ENCODE measurements around the gene RANBP17. TPM values are rescaled to one million over a fixed set of nuclear protein-coding genes. Genes with fewer than 3 reads are reported as not detected.

Gene RANBP17
- total and polyA plus RNA-seq, 7 experiments from 2014 or later, result 3.0 TPM; not detected in 6

- Histone ChIP-seq H3K27ac (ENCODE audit: low read depth, low read length) (no peak overlapping the region), H3K4me3 (ENCODE audit: low read length) (no peak overlapping the region), H3K36me3 (ENCODE audit: control insufficient read depth in 2 of 3, insufficient read depth in 3 of 3, low read length in 3 of 3) (no peaks in the 10 kb centered on the region), H3K27me3 (ENCODE audit: control insufficient read depth in 2 of 2, insufficient read depth in 2 of 2, low read length in 2 of 2) (no peaks in the 10 kb centered on the region), H3K9me3 (ENCODE audit: control insufficient read depth in 2 of 3, low read length in 3 of 3) (no peaks in the 10 kb centered on the region), H3K4me1 (ENCODE audit: control insufficient read depth in 2 of 2, insufficient read depth in 2 of 2, low read length in 2 of 2) (no peaks in the 10 kb centered on the region)
- Mint-ChIP-seq H3K36me3 (no peaks in the 10 kb centered on the region), H3K4me1 (peaks cover 0 to 3% (median 0%) of the 10 kb centered on the region in 7 donors), H3K9me3 (peaks cover 0 to 1% (median 0%) of the 10 kb centered on the region in 11 donors), H3K4me3 (no peak overlapping the region), H3K27me3 (peaks cover 9 to 29% (median 21%) of the 10 kb centered on the region in 5 donors), H3K27ac (no peak overlapping the region)
- ATAC-seq (no peak), DNase-seq (no peak)
- ChIA-PET POLR2A (no interaction called here), CTCF (no interaction called here)
- intact Hi-C loops (cut with micrococcal nuclease), result no loop called here
Measured at GRCh38 chr5:171221916-171222315, 360.1 kb downstream of the RANBP17 start.

- Histone ChIP-seq H3K4me3 (ENCODE audit: low read length) (no peak overlapping the region), H3K4me1 (ENCODE audit: control insufficient read depth in 2 of 2, insufficient read depth in 2 of 2, low read length in 2 of 2) (no peaks in the 10 kb centered on the region), H3K27ac (ENCODE audit: low read depth, low read length) (no peak overlapping the region), H3K9me3 (ENCODE audit: control insufficient read depth in 2 of 3, low read length in 3 of 3) (no peaks in the 10 kb centered on the region), H3K27me3 (ENCODE audit: control insufficient read depth in 2 of 2, insufficient read depth in 2 of 2, low read length in 2 of 2) (no peaks in the 10 kb centered on the region), H3K36me3 (ENCODE audit: control insufficient read depth in 2 of 3, insufficient read depth in 3 of 3, low read length in 3 of 3) (no peaks in the 10 kb centered on the region)
- H3K36me3 Mint-ChIP-seq, result no peaks in the 10 kb centered on the region
- H3K4me1 Mint-ChIP-seq, result peaks cover 0 to 3% (median 0%) of the 10 kb centered on the region in 7 donors
- DNase-seq (no peak), ATAC-seq (no peak)
- no peak overlapping the region for H3K27ac Mint-ChIP-seq
- no peak overlapping the region for H3K4me3 Mint-ChIP-seq
- ChIA-PET CTCF (no interaction called here), POLR2A (no interaction called here)
- peaks cover 9 to 19% (median 13%) of the 10 kb centered on the region in 5 donors for H3K27me3 Mint-ChIP-seq
- no peaks in the 10 kb centered on the region for H3K9me3 Mint-ChIP-seq
- intact Hi-C loops (cut with micrococcal nuclease), result no loop called here
Measured at GRCh38 chr5:171223927-171224326, 362.1 kb downstream of the RANBP17 start.

GRCh38 chr5:171226096-171226754 is 364.4 kb downstream of the RANBP17 start:
- Mint-ChIP-seq H3K4me3 (no peak overlapping the region), H3K36me3 (no peaks in the 10 kb centered on the region), H3K9me3 (no peaks in the 10 kb centered on the region), H3K4me1 (peaks cover 0 to 3% (median 0%) of the 10 kb centered on the region in 7 donors), H3K27me3 (peaks cover 8 to 12% (median 10%) of the 10 kb centered on the region in 5 donors), H3K27ac (no peak overlapping the region)
- intact Hi-C loops (cut with micrococcal nuclease), result no loop called here
- Histone ChIP-seq H3K4me1 (ENCODE audit: control insufficient read depth in 2 of 2, insufficient read depth in 2 of 2, low read length in 2 of 2) (no peaks in the 10 kb centered on the region), H3K36me3 (ENCODE audit: control insufficient read depth in 2 of 3, insufficient read depth in 3 of 3, low read length in 3 of 3) (no peaks in the 10 kb centered on the region), H3K4me3 (ENCODE audit: low read length) (no peak overlapping the region), H3K27ac (ENCODE audit: low read depth, low read length) (no peak overlapping the region), H3K27me3 (ENCODE audit: control insufficient read depth in 2 of 2, insufficient read depth in 2 of 2, low read length in 2 of 2) (no peaks in the 10 kb centered on the region), H3K9me3 (ENCODE audit: control insufficient read depth in 2 of 3, low read length in 3 of 3) (no peaks in the 10 kb centered on the region)
- DNase-seq (no peak), ATAC-seq (no peak)
- ChIA-PET CTCF (no interaction called here), POLR2A (no interaction called here)

GRCh38 chr5:171226864-171227263 is 365.0 kb downstream of the RANBP17 start:
- H3K4me1 Mint-ChIP-seq, result peaks cover 0 to 3% (median 0%) of the 10 kb centered on the region in 7 donors
- ChIA-PET POLR2A (no interaction called here), CTCF (no interaction called here)
- peaks cover 3 to 8% (median 5%) of the 10 kb centered on the region in 5 donors for H3K27me3 Mint-ChIP-seq
- H3K4me1 ChIP-seq (ENCODE audit: control insufficient read depth in 2 of 2, insufficient read depth in 2 of 2, low read length in 2 of 2), result no peaks in the 10 kb centered on the region
- DNase-seq, result no peak
- H3K9me3 Mint-ChIP-seq, result no peaks in the 10 kb centered on the region
- intact Hi-C loops (cut with micrococcal nuclease), result no loop called here
- no peaks in the 10 kb centered on the region for H3K9me3 ChIP-seq (ENCODE audit: control insufficient read depth in 2 of 3, low read length in 3 of 3)
- ATAC-seq, result no peak
- no peak overlapping the region for H3K4me3 ChIP-seq (ENCODE audit: low read length)
- H3K27me3 ChIP-seq (ENCODE audit: control insufficient read depth in 2 of 2, insufficient read depth in 2 of 2, low read length in 2 of 2), result no peaks in the 10 kb centered on the region
- H3K27ac ChIP-seq (ENCODE audit: low read depth, low read length), result no peak overlapping the region
- H3K36me3 Mint-ChIP-seq, result no peaks in the 10 kb centered on the region
- H3K4me3 Mint-ChIP-seq, result no peak overlapping the region
- H3K36me3 ChIP-seq (ENCODE audit: control insufficient read depth in 2 of 3, insufficient read depth in 3 of 3, low read length in 3 of 3), result no peaks in the 10 kb centered on the region
- no peak overlapping the region for H3K27ac Mint-ChIP-seq

GRCh38 chr5:171236651-171237050 is 374.8 kb downstream of the RANBP17 start:
- DNase-seq (no peak), ATAC-seq (no peak)
- no peak overlapping the region for H3K27ac ChIP-seq (ENCODE audit: low read depth, low read length)
- ChIA-PET CTCF (no interaction called here), POLR2A (no interaction called here)
- no peaks in the 10 kb centered on the region for H3K36me3 ChIP-seq (ENCODE audit: control insufficient read depth in 2 of 3, insufficient read depth in 3 of 3, low read length in 3 of 3)
- H3K27me3 ChIP-seq (ENCODE audit: control insufficient read depth in 2 of 2, insufficient read depth in 2 of 2, low read length in 2 of 2), result no peaks in the 10 kb centered on the region
- Mint-ChIP-seq H3K4me1 (no peaks in the 10 kb centered on the region), H3K9me3 (no peaks in the 10 kb centered on the region), H3K27ac (no peak overlapping the region), H3K36me3 (no peaks in the 10 kb centered on the region), H3K27me3 (peaks cover 0 to 16% (median 4%) of the 10 kb centered on the region in 5 donors), H3K4me3 (no peak overlapping the region)
- no peaks in the 10 kb centered on the region for H3K4me1 ChIP-seq (ENCODE audit: control insufficient read depth in 2 of 2, insufficient read depth in 2 of 2, low read length in 2 of 2)
- no peak overlapping the region for H3K4me3 ChIP-seq (ENCODE audit: low read length)
- no peaks in the 10 kb centered on the region for H3K9me3 ChIP-seq (ENCODE audit: control insufficient read depth in 2 of 3, low read length in 3 of 3)
- intact Hi-C loops (cut with micrococcal nuclease), result no loop called here

- no peak overlapping the region for H3K27ac ChIP-seq (ENCODE audit: low read depth, low read length)
- CTCF ChIA-PET, result no interaction called here
- Mint-ChIP-seq H3K4me3 (no peak overlapping the region), H3K9me3 (peaks cover 0 to 17% (median under 1%) of the 10 kb centered on the region in 11 donors), H3K27ac (no peak overlapping the region), H3K4me1 (no peaks in the 10 kb centered on the region), H3K36me3 (no peaks in the 10 kb centered on the region), H3K27me3 (peaks cover 0 to 11% (median 8%) of the 10 kb centered on the region in 5 donors)
- no peak for DNase-seq
- H3K36me3 ChIP-seq (ENCODE audit: control insufficient read depth in 2 of 3, insufficient read depth in 3 of 3, low read length in 3 of 3), result no peaks in the 10 kb centered on the region
- H3K4me1 ChIP-seq (ENCODE audit: control insufficient read depth in 2 of 2, insufficient read depth in 2 of 2, low read length in 2 of 2), result no peaks in the 10 kb centered on the region
- intact Hi-C loops (cut with micrococcal nuclease), result no loop called here
- no peak for ATAC-seq
- no peaks in the 10 kb centered on the region for H3K27me3 ChIP-seq (ENCODE audit: control insufficient read depth in 2 of 2, insufficient read depth in 2 of 2, low read length in 2 of 2)
- POLR2A ChIA-PET, result interaction anchor here (0.6 kb wide), 1 partner anchor 144 kb away, joined by 3 read pairs; no protein-coding TSS in a partner anchor
- no peak overlapping the region for H3K4me3 ChIP-seq (ENCODE audit: low read length)
- no peaks in the 10 kb centered on the region for H3K9me3 ChIP-seq (ENCODE audit: control insufficient read depth in 2 of 3, low read length in 3 of 3)
Measured at GRCh38 chr5:171242521-171242920, 380.7 kb downstream of the RANBP17 start.

GRCh38 chr5:171246231-171246630 is 384.4 kb downstream of the RANBP17 start:
- Mint-ChIP-seq H3K4me1 (peaks cover 0 to 1% (median 0%) of the 10 kb centered on the region in 7 donors), H3K4me3 (no peak overlapping the region), H3K27ac (no peak overlapping the region), H3K9me3 (peaks cover 8 to 46% (median 21%) of the 10 kb centered on the region in 11 donors), H3K27me3 (peaks cover 0 to 25% (median 14%) of the 10 kb centered on the region in 5 donors), H3K36me3 (peaks cover 0 to 8% (median 3%) of the 10 kb centered on the region in 5 donors)
- ATAC-seq (no peak), DNase-seq (no peak)
- no peaks in the 10 kb centered on the region for H3K27me3 ChIP-seq (ENCODE audit: control insufficient read depth in 2 of 2, insufficient read depth in 2 of 2, low read length in 2 of 2)
- no peaks in the 10 kb centered on the region for H3K4me1 ChIP-seq (ENCODE audit: control insufficient read depth in 2 of 2, insufficient read depth in 2 of 2, low read length in 2 of 2)
- H3K9me3 ChIP-seq (ENCODE audit: control insufficient read depth in 2 of 3, low read length in 3 of 3), result peaks cover 0 to 19% (median 6%) of the 10 kb centered on the region in 3 experiments
- ChIA-PET CTCF (no interaction called here), POLR2A (no interaction called here)
- intact Hi-C loops (cut with micrococcal nuclease), result no loop called here
- H3K27ac ChIP-seq (ENCODE audit: low read depth, low read length), result no peak overlapping the region
- no peak overlapping the region for H3K4me3 ChIP-seq (ENCODE audit: low read length)
- no peaks in the 10 kb centered on the region for H3K36me3 ChIP-seq (ENCODE audit: control insufficient read depth in 2 of 3, insufficient read depth in 3 of 3, low read length in 3 of 3)

Measured in naive thymus-derived CD4-positive, alpha-beta T cell (primary cell).